Measurements from ENCODE around the gene ASMTL.

ASMTL gene

GRCh38 chrX:1463581-1463980 lies 10.9 kb upstream of the ASMTL start:
- DNase-seq (ENCODE audit: extremely low read depth, low read depth) = no peak
- no peak for TF ChIP-seq CTCF (IDR thresholded peaks at IDR 0.05; ENCODE audit: low read depth, low read length)

DNA sequence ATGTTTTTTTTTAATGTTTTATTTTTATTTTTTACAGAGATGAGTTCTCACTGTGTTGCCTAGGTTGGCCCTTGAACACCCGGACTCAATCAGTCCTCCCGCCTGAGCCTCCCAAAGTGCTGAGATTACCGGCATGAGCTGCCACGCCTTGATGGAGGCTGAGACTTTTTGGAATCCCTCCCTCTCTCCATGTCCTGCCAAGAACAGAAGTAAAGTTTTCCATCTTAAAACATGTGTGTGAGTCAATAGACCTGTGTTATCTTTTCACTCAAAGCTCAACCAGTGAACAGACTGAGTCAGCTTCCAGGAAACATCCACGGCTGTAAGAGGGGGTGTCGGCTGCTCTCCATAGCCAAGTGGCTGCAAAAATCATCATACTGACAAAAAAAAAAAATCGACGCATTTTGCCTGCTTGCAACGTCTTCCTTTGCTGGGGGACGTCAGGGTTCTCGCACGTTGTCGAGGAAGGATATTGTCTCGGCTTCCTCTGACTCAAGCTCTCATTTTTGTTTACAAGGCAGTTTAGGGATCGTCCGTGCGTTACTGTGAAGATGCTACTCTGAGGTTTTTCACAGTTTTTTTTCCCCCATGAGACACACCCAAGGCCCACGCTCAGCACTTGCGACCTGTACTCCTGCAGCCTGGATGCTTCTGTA lies 10.0 kb upstream of the ASMTL start:
- no peak for DNase-seq (ENCODE audit: extremely low read depth, low read depth)
- TF ChIP-seq CTCF (IDR thresholded peaks at IDR 0.05; ENCODE audit: low read depth, low read length) = no peak

DNA sequence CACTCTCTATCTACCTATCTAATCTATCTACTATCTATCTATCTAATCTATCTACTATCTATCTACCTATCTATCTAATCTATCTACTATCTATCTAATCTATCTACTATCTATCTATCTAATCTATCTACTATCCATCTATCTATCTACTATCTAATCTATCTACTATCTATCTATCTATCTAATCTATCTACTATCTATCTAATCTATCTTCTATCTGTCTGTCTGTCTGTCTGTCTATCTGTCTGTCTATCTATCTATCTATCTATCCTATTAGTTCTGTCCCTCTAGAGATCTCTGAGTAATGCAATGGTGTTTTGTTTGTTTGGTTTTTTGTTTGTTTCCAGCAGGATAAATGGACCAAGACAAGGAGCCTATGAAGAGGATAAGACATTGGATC lies 9.4 kb upstream of the ASMTL start:
- no peak for TF ChIP-seq CTCF (IDR thresholded peaks at IDR 0.05; ENCODE audit: low read depth, low read length)

DNA sequence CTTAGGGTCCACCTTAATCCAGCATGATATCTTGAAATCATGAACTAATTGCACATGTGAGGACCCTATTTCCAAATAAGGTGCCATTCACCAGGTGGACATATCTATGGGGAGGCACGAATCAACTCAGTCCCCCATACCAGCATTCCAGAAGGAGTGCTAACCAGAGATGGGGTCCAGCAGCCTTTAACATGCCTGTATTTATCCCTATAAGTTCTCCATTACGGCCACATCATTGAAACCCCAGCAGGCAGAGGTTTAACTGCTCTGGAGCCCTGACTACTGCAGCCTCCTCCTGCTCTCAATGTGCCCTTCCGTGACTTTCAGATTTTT lies 3.2 kb upstream of the ASMTL start:
- TF ChIP-seq CTCF (IDR thresholded peaks at IDR 0.05; ENCODE audit: low read depth, low read length) = no peak
- no peak for DNase-seq (ENCODE audit: extremely low read depth, low read depth)

More for the DNA sequence above, 9.4 kb upstream of the ASMTL start:
- DNase-seq (ENCODE audit: extremely low read depth, low read depth) = no peak

- DNase-seq (ENCODE audit: extremely low read depth, low read depth) = peak; percentile 27
- peak; percentile 92 for TF ChIP-seq CTCF (IDR thresholded peaks at IDR 0.05; ENCODE audit: low read depth, low read length)
Measured at GRCh38 chrX:1453951-1454785, 1.5 kb upstream of the ASMTL start.

DNA sequence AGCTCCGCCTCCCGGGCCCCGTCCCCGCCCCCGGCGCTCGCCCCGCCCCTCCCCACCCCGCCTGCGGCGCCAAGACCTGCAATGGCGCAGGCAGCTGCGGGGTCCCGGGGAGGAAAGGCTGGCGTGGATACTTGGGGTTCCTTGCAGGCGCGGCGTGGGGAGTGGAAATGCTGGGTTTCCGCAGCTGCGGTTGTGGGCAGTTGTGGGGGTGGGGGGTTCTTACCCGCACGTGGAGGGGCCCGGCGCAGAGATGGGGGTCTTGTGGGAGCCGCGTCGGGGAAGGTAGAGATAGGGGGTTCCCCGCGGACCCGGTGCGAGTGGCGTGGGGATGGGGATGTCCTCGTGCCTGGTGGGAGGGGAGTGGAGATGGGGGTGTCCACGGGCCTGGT lies 680 bp upstream of the ASMTL start:
- DNase-seq (ENCODE audit: extremely low read depth, low read depth) = peak; percentile 32
- TF ChIP-seq CTCF (IDR thresholded peaks at IDR 0.05; ENCODE audit: low read depth, low read length) = no peak

Data from AG09319 (cell line).